ENCODE data around the gene CAD.

The CAD gene

GRCh38 chr2:27284996-27285395 lies 67.8 kb downstream of the CAD start:
- no peaks in the 10 kb centered on the region for H3K27me3 ChIP-seq (ENCODE audit: control insufficient read depth, low read length)
- 0 out of 2 replicates have a peak, but pooled peaks cover 2% of the 10 kb centered on the region for H3F3A ChIP-seq (ENCODE audit: control insufficient read depth, insufficient read depth)
- no peak overlapping the region for H3K4me2 ChIP-seq (ENCODE audit: low read length)
- H4K20me1 ChIP-seq (ENCODE audit: control insufficient read depth, insufficient read depth, low read depth, low read length) = no peaks in the 10 kb centered on the region
- no peak overlapping the region for H3K4me3 ChIP-seq (ENCODE audit: low read length)
- H3K27ac ChIP-seq (ENCODE audit: low read depth, low read length) = no peak overlapping the region
- TF ChIP-seq CTCF (IDR thresholded peaks at IDR 0.05; ENCODE audit: low read depth, low read length, poor library complexity, severe bottlenecking) (no peak), EZH2phosphoT487 (IDR thresholded peaks at IDR 0.05; ENCODE audit: borderline replicate concordance, low read length) (no peak)
- H3K79me2 ChIP-seq (ENCODE audit: control insufficient read depth, low read length) = no peaks in the 10 kb centered on the region
- H3K9me2 ChIP-seq (replicated peaks; ENCODE audit: control insufficient read depth, low read length) = no peaks in the 10 kb centered on the region
- no peaks in the 10 kb centered on the region for H3K36me3 ChIP-seq (ENCODE audit: control insufficient read depth, low read length)
- peaks cover 18% of the 10 kb centered on the region for H3K4me1 ChIP-seq (ENCODE audit: control insufficient read depth, low read length)
- no peaks in the 10 kb centered on the region for H3K9me3 ChIP-seq (ENCODE audit: control insufficient read depth, insufficient read depth, low read length)

- no peaks in the 10 kb centered on the region for H3K9me2 ChIP-seq (replicated peaks; ENCODE audit: control insufficient read depth, low read length)
- no peaks in the 10 kb centered on the region for H3K9me3 ChIP-seq (ENCODE audit: control insufficient read depth, insufficient read depth, low read length)
- H3K4me3 ChIP-seq (ENCODE audit: low read length) = no peak overlapping the region
- H3K27me3 ChIP-seq (ENCODE audit: control insufficient read depth, low read length) = no peaks in the 10 kb centered on the region
- H3K4me2 ChIP-seq (ENCODE audit: low read length) = no peak overlapping the region
- H4K20me1 ChIP-seq (ENCODE audit: control insufficient read depth, insufficient read depth, low read depth, low read length) = no peaks in the 10 kb centered on the region
- H3K36me3 ChIP-seq (ENCODE audit: control insufficient read depth, low read length) = no peaks in the 10 kb centered on the region
- H3K4me1 ChIP-seq (ENCODE audit: control insufficient read depth, low read length) = peaks cover 20% of the 10 kb centered on the region
- H3F3A ChIP-seq (ENCODE audit: control insufficient read depth, insufficient read depth) = 0 out of 2 replicates have a peak, but pooled peaks cover 2% of the 10 kb centered on the region
- no peak overlapping the region for H3K27ac ChIP-seq (ENCODE audit: low read depth, low read length)
- no peaks in the 10 kb centered on the region for H3K79me2 ChIP-seq (ENCODE audit: control insufficient read depth, low read length)
- no peak for TF ChIP-seq CTCF (IDR thresholded peaks at IDR 0.05; ENCODE audit: low read depth, low read length, poor library complexity, severe bottlenecking)
- no peak for TF ChIP-seq EZH2phosphoT487 (IDR thresholded peaks at IDR 0.05; ENCODE audit: borderline replicate concordance, low read length)
Measured at GRCh38 chr2:27285481-27285880, 68.3 kb downstream of the CAD start.

DNA sequence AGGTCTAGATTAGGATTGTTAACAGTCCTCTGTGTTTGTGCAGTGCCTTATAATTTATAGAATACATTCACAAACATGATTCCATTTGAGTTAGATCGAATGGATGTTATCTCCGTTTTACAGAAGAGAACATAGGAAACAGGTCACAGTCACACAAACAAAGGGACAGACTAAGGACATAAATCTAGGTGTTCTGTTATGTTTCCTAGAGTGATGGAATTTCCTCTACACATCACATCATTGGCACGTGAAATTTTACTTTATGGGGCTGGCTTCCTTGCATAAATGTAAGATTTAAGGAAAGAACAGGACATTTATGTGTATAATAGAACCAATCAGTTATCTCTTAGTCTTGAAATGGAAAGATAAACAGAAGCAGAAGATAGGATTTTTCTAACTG lies 71.4 kb downstream of the CAD start:
- Histone ChIP-seq H3K4me1 (ENCODE audit: control insufficient read depth, low read length) (peaks cover 49% of the 10 kb centered on the region), H3K9me2 (replicated peaks; ENCODE audit: control insufficient read depth, low read length) (no peaks in the 10 kb centered on the region), H3K4me2 (ENCODE audit: low read length) (no peak overlapping the region)

More for the DNA sequence above, 71.4 kb downstream of the CAD start:
- Histone ChIP-seq H3K79me2 (ENCODE audit: control insufficient read depth, low read length) (no peaks in the 10 kb centered on the region), H3K4me3 (ENCODE audit: low read length) (no peak overlapping the region), H3K36me3 (ENCODE audit: control insufficient read depth, low read length) (no peaks in the 10 kb centered on the region), H3F3A (ENCODE audit: control insufficient read depth, insufficient read depth) (0 out of 2 replicates have a peak, but pooled peaks cover 2% of the 10 kb centered on the region), H4K20me1 (ENCODE audit: control insufficient read depth, insufficient read depth, low read depth, low read length) (no peaks in the 10 kb centered on the region), H3K27ac (ENCODE audit: low read depth, low read length) (no peak overlapping the region), H3K27me3 (ENCODE audit: control insufficient read depth, low read length) (no peaks in the 10 kb centered on the region), H3K9me3 (ENCODE audit: control insufficient read depth, insufficient read depth, low read length) (no peaks in the 10 kb centered on the region)
- TF ChIP-seq CTCF (IDR thresholded peaks at IDR 0.05; ENCODE audit: low read depth, low read length, poor library complexity, severe bottlenecking) (no peak), EZH2phosphoT487 (IDR thresholded peaks at IDR 0.05; ENCODE audit: borderline replicate concordance, low read length) (no peak)
